Neural cell (in vitro differentiated cells): ENCODE measurements around the gene ASL. TPM values are rescaled to one million over a fixed set of nuclear protein-coding genes. Genes with fewer than 3 reads are reported as not detected.

Experiments used
- H2AFZ ChIP-seq: fragments of 200-600, 300-800 bp; sonication (generic), shearing (Covaris generic); 2 replicates; pipeline ENCODE4 v1.6.0; 2014; ENCODE audit warnings: low read depth, mild to moderate bottlenecking, antibody characterized with exemption, low read length, moderate library complexity
- H3F3A ChIP-seq: fragments of 200-600 bp; shearing (Covaris generic); 2 replicates; pipeline ENCODE4 v1.6.1; 2016; ENCODE audit warnings: mild to moderate bottlenecking, moderate library complexity, mixed read lengths, antibody characterized with exemption, low read length; ENCODE audit not compliant: insufficient read depth, poor library complexity, severe bottlenecking
- H3K27ac ChIP-seq: fragments of 200-600, 300-800 bp; sonication (generic), shearing (Covaris generic); 2 replicates; pipeline ENCODE4 v1.5.1; 2014; ENCODE audit warnings: mild to moderate bottlenecking, low read length, moderate library complexity
- H3K27me3 ChIP-seq: fragments of 300-800, 200-600 bp; sonication (generic), shearing (Covaris generic); 2 replicates; pipeline ENCODE4 v1.6.0; 2014; ENCODE audit warnings: mild to moderate bottlenecking, low read depth, low read length, moderate library complexity; ENCODE audit not compliant: insufficient read depth
- H3K36me3 ChIP-seq: fragments of 300-800, 200-600 bp; sonication (generic), shearing (Covaris generic); 2 replicates; pipeline ENCODE4 v1.5.1; 2014; ENCODE audit warnings: mild to moderate bottlenecking, antibody characterized with exemption, low read length, moderate library complexity; ENCODE audit not compliant: insufficient read depth
- H3K4me2 ChIP-seq: fragments of 300-800, 200-600 bp; sonication (generic), shearing (Covaris generic); 2 replicates; pipeline ENCODE4 v1.6.0; 2014; ENCODE audit warnings: mild to moderate bottlenecking, low read length
- H3K4me3 ChIP-seq: fragments of 300-800, 200-600 bp; sonication (generic), shearing (Covaris generic); 2 replicates; pipeline ENCODE4 v1.5.1; 2014; ENCODE audit warnings: mild to moderate bottlenecking, low read length, moderate library complexity
- H3K79me2 ChIP-seq: fragments of 200-600 bp; shearing (Covaris generic); replicated peaks from 2 replicates; pipeline ENCODE4 v1.6.0; 2014; ENCODE audit warnings: mild to moderate bottlenecking, low read length, moderate library complexity; ENCODE audit not compliant: insufficient read depth
- H3K9ac ChIP-seq: fragments of 300-800, 200-600 bp; sonication (generic), shearing (Covaris generic); 2 replicates; pipeline ENCODE4 v1.6.1; 2016; ENCODE audit warnings: mild to moderate bottlenecking, low read length, mixed read lengths
- H3K9me2 ChIP-seq: fragments of 200-600 bp; shearing (Covaris generic); 2 replicates; pipeline ENCODE4 v1.6.1; 2016; ENCODE audit warnings: mild to moderate bottlenecking, low read length, mixed read lengths; ENCODE audit not compliant: insufficient read depth
- H3K9me3 ChIP-seq: fragments of 200-600, 300-800 bp; sonication (generic), shearing (Covaris generic); 2 replicates; pipeline ENCODE4 v1.6.1; 2016; ENCODE audit warnings: mild to moderate bottlenecking, mixed run types, low read length, moderate library complexity, mixed read lengths
- H4K20me1 ChIP-seq: fragments of 200-600 bp; shearing (Covaris generic); 2 replicates; pipeline ENCODE4 v1.6.1; 2016; ENCODE audit warnings: mild to moderate bottlenecking, mixed run types; ENCODE audit not compliant: insufficient read depth
- EP300 ChIP-seq: fragments of 450-650 bp; conservative IDR thresholded peaks from 2 replicates; pipeline ENCODE4 v1.6.1; 2014; ENCODE audit warnings: antibody characterized with exemption, mild to moderate bottlenecking, moderate library complexity; ENCODE audit not compliant: poor library complexity, severe bottlenecking
- EZH2 ChIP-seq: fragments of 200-600, 300-800 bp; shearing (Covaris generic), sonication (generic); IDR thresholded peaks from 2 replicates; pipeline ENCODE4 v1.6.1; 2014; ENCODE audit warnings: antibody characterized with exemption, low read length, borderline replicate concordance, mild to moderate bottlenecking; ENCODE audit not compliant: insufficient read depth, poor library complexity, severe bottlenecking
- MXI1 ChIP-seq: fragments of 450-650 bp; conservative IDR thresholded peaks from 2 replicates; pipeline ENCODE4 v1.6.1; 2014; ENCODE audit warnings: antibody characterized with exemption, mild to moderate bottlenecking; ENCODE audit not compliant: poor library complexity, severe bottlenecking
- POLR2AphosphoS5 ChIP-seq: IDR thresholded peaks from 2 replicates; pipeline ENCODE4 v1.6.1; 2012
- RAD21 ChIP-seq: fragments of 450-650 bp; conservative IDR thresholded peaks from 2 replicates; pipeline ENCODE4 v1.6.1; 2014; ENCODE audit warnings: antibody characterized with exemption, mild to moderate bottlenecking, moderate library complexity
- SMC3 ChIP-seq: fragments of 450-650 bp; conservative IDR thresholded peaks from 2 replicates; pipeline ENCODE4 v1.6.1; 2014; ENCODE audit warnings: antibody characterized with exemption, mild to moderate bottlenecking, moderate library complexity; ENCODE audit not compliant: poor library complexity
- TAF1 ChIP-seq: IDR thresholded peaks from 2 replicates; pipeline ENCODE4 v1.6.1; 2012; ENCODE audit warnings: low read depth
- polyA plus RNA-seq: library from polyadenylated mRNA; depleted of rRNA; stranded (reverse); fragments of >200 nt; gene quantifications from 2 replicates; pipeline ENCODE4 v1.2.3, GENCODE V29; 2014
- TF ChIP-seq, protein P1 (sequence below): fragments of 450-650 bp; IDR thresholded peaks from 2 replicates; pipeline ENCODE4 v1.5.1; 2014; ENCODE audit warnings: antibody characterized with exemption, mild to moderate bottlenecking, moderate library complexity; ENCODE audit not compliant: poor library complexity, severe bottlenecking
- TF ChIP-seq, protein P2 (sequence below): IDR thresholded peaks from 2 replicates; pipeline ENCODE4 v1.6.1; 2012; ENCODE audit warnings: borderline replicate concordance

The ASL gene
- polyA plus RNA-seq, 1 donor from 2014 or later = 20.9 TPM

DNA sequence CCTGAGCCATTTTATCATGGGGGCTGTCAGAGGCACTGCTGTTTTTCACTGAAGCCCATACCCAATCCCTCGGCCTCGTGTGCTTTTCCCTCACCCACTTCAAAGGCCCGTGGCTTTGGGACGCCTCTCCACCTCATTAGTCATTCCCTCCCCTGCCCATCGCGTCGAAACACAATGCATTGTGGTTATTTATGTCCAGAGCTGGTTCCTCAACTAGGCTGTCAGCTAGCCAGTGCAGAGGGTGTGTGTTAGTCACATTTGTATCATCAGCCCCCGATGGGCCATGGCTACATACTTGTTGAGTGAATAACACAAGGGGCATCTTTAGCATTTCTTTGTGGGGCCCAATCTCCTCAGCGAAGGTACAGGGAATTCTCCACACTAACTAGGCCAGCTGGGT, 35.2 kb downstream of the ASL start:
- H3K4me2 ChIP-seq = no peak overlapping the region
- no peaks in the 10 kb centered on the region for H3K9me3 ChIP-seq
- no peak overlapping the region for H3K9ac ChIP-seq
- H3K36me3 ChIP-seq = no peaks in the 10 kb centered on the region
- no peak overlapping the region for H3K27ac ChIP-seq
- no peak overlapping the region for H3K4me3 ChIP-seq
- no peaks in the 10 kb centered on the region for H3K9me2 ChIP-seq
- H2AFZ ChIP-seq = no peak overlapping the region
- peaks cover 8% of the 10 kb centered on the region for H3K79me2 ChIP-seq
- no peaks in the 10 kb centered on the region for H4K20me1 ChIP-seq
- TF ChIP-seq RAD21 = no peak
- no peak for TF ChIP-seq POLR2AphosphoS5
- TF ChIP-seq EZH2 = no peak
- no peak for TF ChIP-seq SMC3
- TF ChIP-seq TAF1 = no peak
- TF ChIP-seq, protein P1, sequence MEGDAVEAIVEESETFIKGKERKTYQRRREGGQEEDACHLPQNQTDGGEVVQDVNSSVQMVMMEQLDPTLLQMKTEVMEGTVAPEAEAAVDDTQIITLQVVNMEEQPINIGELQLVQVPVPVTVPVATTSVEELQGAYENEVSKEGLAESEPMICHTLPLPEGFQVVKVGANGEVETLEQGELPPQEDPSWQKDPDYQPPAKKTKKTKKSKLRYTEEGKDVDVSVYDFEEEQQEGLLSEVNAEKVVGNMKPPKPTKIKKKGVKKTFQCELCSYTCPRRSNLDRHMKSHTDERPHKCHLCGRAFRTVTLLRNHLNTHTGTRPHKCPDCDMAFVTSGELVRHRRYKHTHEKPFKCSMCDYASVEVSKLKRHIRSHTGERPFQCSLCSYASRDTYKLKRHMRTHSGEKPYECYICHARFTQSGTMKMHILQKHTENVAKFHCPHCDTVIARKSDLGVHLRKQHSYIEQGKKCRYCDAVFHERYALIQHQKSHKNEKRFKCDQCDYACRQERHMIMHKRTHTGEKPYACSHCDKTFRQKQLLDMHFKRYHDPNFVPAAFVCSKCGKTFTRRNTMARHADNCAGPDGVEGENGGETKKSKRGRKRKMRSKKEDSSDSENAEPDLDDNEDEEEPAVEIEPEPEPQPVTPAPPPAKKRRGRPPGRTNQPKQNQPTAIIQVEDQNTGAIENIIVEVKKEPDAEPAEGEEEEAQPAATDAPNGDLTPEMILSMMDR = no peak
- no peak for TF ChIP-seq MXI1
- TF ChIP-seq, protein P2, sequence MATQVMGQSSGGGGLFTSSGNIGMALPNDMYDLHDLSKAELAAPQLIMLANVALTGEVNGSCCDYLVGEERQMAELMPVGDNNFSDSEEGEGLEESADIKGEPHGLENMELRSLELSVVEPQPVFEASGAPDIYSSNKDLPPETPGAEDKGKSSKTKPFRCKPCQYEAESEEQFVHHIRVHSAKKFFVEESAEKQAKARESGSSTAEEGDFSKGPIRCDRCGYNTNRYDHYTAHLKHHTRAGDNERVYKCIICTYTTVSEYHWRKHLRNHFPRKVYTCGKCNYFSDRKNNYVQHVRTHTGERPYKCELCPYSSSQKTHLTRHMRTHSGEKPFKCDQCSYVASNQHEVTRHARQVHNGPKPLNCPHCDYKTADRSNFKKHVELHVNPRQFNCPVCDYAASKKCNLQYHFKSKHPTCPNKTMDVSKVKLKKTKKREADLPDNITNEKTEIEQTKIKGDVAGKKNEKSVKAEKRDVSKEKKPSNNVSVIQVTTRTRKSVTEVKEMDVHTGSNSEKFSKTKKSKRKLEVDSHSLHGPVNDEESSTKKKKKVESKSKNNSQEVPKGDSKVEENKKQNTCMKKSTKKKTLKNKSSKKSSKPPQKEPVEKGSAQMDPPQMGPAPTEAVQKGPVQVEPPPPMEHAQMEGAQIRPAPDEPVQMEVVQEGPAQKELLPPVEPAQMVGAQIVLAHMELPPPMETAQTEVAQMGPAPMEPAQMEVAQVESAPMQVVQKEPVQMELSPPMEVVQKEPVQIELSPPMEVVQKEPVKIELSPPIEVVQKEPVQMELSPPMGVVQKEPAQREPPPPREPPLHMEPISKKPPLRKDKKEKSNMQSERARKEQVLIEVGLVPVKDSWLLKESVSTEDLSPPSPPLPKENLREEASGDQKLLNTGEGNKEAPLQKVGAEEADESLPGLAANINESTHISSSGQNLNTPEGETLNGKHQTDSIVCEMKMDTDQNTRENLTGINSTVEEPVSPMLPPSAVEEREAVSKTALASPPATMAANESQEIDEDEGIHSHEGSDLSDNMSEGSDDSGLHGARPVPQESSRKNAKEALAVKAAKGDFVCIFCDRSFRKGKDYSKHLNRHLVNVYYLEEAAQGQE = no peak
- no peak for TF ChIP-seq EP300
- no peaks in the 10 kb centered on the region for H3F3A ChIP-seq
- H3K27me3 ChIP-seq = no peaks in the 10 kb centered on the region

DNA sequence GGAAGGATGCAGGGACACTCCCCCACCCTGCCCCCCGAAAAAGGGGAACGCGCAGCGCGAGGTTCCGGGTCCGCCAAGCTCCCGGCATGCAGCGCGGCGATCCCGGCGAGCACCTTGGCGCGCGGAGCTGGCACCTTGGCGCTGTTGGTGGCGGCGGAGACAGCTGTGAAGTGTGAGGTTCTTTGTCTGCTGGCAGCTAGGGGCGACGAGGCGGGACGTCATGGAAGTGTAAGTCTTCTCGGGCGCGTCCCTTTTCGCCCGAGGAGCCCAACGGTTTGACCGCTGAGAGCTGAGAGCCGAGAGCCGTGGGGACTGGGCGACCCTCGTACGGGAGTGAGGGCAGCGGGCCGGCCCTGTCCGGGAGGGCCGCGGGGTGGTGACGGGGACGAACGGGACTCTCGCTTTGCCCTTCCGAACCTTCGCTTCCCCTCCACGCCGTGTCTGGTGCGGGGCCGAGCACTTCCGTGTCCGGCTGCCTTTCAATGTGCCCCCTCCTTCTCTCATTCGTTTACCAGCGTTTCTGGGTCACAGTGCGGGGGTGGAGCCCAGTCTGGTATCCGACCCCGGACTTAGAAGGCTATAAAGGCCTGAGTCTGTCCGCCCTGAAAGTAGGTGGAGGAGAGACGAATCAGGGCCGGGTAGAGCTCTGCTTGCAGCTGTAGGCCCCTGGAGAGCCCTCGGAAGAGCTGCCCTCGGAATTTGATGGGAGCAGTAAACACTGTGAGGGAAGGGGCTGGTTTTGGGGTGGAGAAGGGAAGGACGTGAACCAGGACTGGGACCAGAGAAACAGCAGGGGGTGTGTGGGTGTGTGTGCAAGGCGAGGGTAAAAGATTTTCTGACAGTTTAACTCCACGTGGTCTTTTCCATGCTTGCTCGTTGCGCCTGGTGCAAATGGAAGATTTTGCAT, 39.4 kb downstream of the ASL start, which contains the start of gene CRCP:
CRCP (plus strand) TSS at position 105 of the 907 bp plus-strand sequence; CDS start at position 221, 116 bp downstream.
- H3K9me2 ChIP-seq = no peaks in the 10 kb centered on the region
- H3K27ac ChIP-seq = peak within 1 kb of the TSS; percentile 90
- H3K9me3 ChIP-seq = no peaks in the 10 kb centered on the region
- no peaks in the 10 kb centered on the region for H3F3A ChIP-seq
- no peaks in the 10 kb centered on the region for H3K27me3 ChIP-seq
- no peaks in the 10 kb centered on the region for H4K20me1 ChIP-seq
- TF ChIP-seq EP300 (peak; percentile 35), RAD21 (peak; percentile 46), MXI1 (peak; percentile 95), POLR2AphosphoS5 (peak; percentile 94), TAF1 (peak; percentile 83), SMC3 (peak; percentile 51), EZH2 (no peak)
- TF ChIP-seq, protein P1 = peak; percentile 28
- TF ChIP-seq, protein P2 = peak; percentile 81
- H3K4me2 ChIP-seq = peak within 1 kb of the TSS; percentile 94
- no peaks in the 10 kb centered on the region for H3K36me3 ChIP-seq
- peak within 1 kb of the TSS; percentile 95 for H3K4me3 ChIP-seq
- peaks cover 42% of the 10 kb centered on the region for H3K79me2 ChIP-seq
- peak within 1 kb of the TSS; percentile 95 for H3K9ac ChIP-seq
- peak within 1 kb of the TSS; percentile 82 for H2AFZ ChIP-seq
